Hepatocyte (in vitro differentiated cells): ENCODE results near the gene ABHD16A. TPM values are rescaled to one million over a fixed set of nuclear protein-coding genes. Genes with fewer than 3 reads are reported as not detected.

Experiments
- DNase-seq: peaks from one replicate; pipeline ENCODE4 v3.0.0-alpha.2; 2016; ENCODE audit warnings: low spot score
- H2AFZ ChIP-seq: fragments of 200-600 bp; sonication (generic); 2 replicates; pipeline ENCODE4 v1.6.0; 2016; ENCODE audit warnings: antibody characterized with exemption, mild to moderate bottlenecking
- H3K27ac ChIP-seq: fragments of 200-600 bp; sonication (generic); 2 replicates; pipeline ENCODE4 v1.5.1; 2016; ENCODE audit warnings: mild to moderate bottlenecking
- H3K27me3 ChIP-seq: fragments of 200-600 bp; sonication (generic); 2 replicates; pipeline ENCODE4 v1.6.1; 2016
- H3K36me3 ChIP-seq: fragments of 200-600 bp; sonication (generic); replicated peaks from 2 replicates; pipeline ENCODE4 v1.5.1; 2016; ENCODE audit warnings: low read depth; ENCODE audit not compliant: insufficient read depth
- H3K4me1 ChIP-seq: fragments of 200-600 bp; sonication (generic); 2 replicates; pipeline ENCODE4 v1.5.1; 2016; ENCODE audit warnings: mild to moderate bottlenecking, moderate library complexity; ENCODE audit not compliant: insufficient read depth
- H3K4me2 ChIP-seq: fragments of 200-600 bp; sonication (generic); 2 replicates; pipeline ENCODE4 v1.6.0; 2016
- H3K4me3 ChIP-seq: fragments of 200-600 bp; sonication (generic); 2 replicates; pipeline ENCODE4 v1.5.1; 2016; ENCODE audit warnings: mild to moderate bottlenecking
- H3K79me2 ChIP-seq: fragments of 200-600 bp; sonication (generic); 2 replicates; pipeline ENCODE4 v1.6.0; 2017; ENCODE audit warnings: mild to moderate bottlenecking
- H3K9me2 ChIP-seq: fragments of 200-600 bp; sonication (generic); replicated peaks from 2 replicates; pipeline ENCODE4 v1.6.0; 2017; ENCODE audit warnings: mild to moderate bottlenecking; ENCODE audit not compliant: insufficient read depth
- H3K9me3 ChIP-seq: fragments of 200-600 bp; sonication (generic); 2 replicates; pipeline ENCODE4 v1.5.1; 2016; ENCODE audit warnings: low read depth, mild to moderate bottlenecking
- H4K20me1 ChIP-seq: fragments of 200-600 bp; sonication (generic); 2 replicates; pipeline ENCODE4 v1.6.0; 2016; ENCODE audit warnings: mild to moderate bottlenecking; ENCODE audit not compliant: insufficient read depth, poor library complexity, severe bottlenecking
- EZH2 ChIP-seq: fragments of 200-600 bp; sonication (generic); IDR thresholded peaks from 2 replicates; pipeline ENCODE4 v1.6.1; 2016; ENCODE audit warnings: antibody characterized with exemption, mild to moderate bottlenecking, borderline replicate concordance
- EZH2phosphoT487 ChIP-seq: fragments of 200-600 bp; sonication (generic); IDR thresholded peaks from one replicate; pipeline ENCODE4 v1.6.1; 2018; ENCODE audit warnings: antibody characterized with exemption, mild to moderate bottlenecking, low read depth, moderate library complexity; ENCODE audit not compliant: unreplicated experiment, severe bottlenecking
- WGBS: methylation state at CpG from one replicate; pipeline ENCODE4 v1.1.6; 2016; ENCODE audit warnings: low lambda C conversion rate; ENCODE audit errors: missing lambda C conversion rate; 5-methylcytosine and 5-hydroxymethylcytosine counted together
- polyA plus RNA-seq: library from polyadenylated mRNA; unstranded; fragments of >200 nt; fragmentation: Nextera tagmentation; extraction: Ambion mirVana; gene quantifications from 2 replicates; pipeline ENCODE4 v1.2.1, GENCODE V29; 2016
- total RNA-seq: library from RNA; depleted of rRNA; stranded (reverse); fragments of >200 nt; gene quantifications from 2 replicates; pipeline ENCODE4 v1.2.3, GENCODE V29; 2014
- TF ChIP-seq, protein P1 (sequence below): fragments of 200-600 bp; sonication (generic); IDR thresholded peaks from 2 replicates; pipeline ENCODE4 v1.5.1; 2016; ENCODE audit warnings: antibody characterized with exemption, mild to moderate bottlenecking; ENCODE audit not compliant: poor library complexity

ABHD16A gene
- total and polyA plus RNA-seq, 2 experiments from 2014 or later: 63.2 to 94.7 TPM

DNA sequence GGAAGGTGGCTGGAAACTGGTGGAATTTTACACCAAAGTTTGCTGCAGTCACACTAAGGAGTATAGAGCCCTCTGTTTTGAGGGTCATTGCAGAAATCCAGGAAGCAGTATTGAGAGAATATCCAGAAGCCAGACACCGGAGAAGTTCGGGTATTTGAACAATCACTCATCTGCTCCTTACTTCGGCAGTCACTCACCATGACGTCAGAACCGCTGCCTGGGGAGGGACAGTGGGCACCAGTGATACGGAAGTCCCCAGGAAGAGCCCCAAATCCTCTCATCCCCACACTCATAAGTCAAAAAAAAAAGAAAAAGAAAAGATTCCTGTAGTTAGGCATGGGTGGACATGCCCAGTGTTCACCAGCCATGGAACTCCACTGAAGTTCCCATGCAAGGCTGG lies 26.2 kb downstream of the ABHD16A start:
- WGBS: 60% methylated on average over 6 of the region's 6 CpGs
- TF ChIP-seq EZH2 (no peak), EZH2phosphoT487 (no peak)
- TF ChIP-seq, protein P1, sequence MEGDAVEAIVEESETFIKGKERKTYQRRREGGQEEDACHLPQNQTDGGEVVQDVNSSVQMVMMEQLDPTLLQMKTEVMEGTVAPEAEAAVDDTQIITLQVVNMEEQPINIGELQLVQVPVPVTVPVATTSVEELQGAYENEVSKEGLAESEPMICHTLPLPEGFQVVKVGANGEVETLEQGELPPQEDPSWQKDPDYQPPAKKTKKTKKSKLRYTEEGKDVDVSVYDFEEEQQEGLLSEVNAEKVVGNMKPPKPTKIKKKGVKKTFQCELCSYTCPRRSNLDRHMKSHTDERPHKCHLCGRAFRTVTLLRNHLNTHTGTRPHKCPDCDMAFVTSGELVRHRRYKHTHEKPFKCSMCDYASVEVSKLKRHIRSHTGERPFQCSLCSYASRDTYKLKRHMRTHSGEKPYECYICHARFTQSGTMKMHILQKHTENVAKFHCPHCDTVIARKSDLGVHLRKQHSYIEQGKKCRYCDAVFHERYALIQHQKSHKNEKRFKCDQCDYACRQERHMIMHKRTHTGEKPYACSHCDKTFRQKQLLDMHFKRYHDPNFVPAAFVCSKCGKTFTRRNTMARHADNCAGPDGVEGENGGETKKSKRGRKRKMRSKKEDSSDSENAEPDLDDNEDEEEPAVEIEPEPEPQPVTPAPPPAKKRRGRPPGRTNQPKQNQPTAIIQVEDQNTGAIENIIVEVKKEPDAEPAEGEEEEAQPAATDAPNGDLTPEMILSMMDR: no peak
- no peak overlapping the region for H3K4me2 ChIP-seq
- H3K4me1 ChIP-seq: peaks cover 5% of the 10 kb centered on the region
- no peak overlapping the region for H3K4me3 ChIP-seq
- DNase-seq: no peak
- H4K20me1 ChIP-seq: no peaks in the 10 kb centered on the region
- no peaks in the 10 kb centered on the region for H3K9me3 ChIP-seq
- H3K27me3 ChIP-seq: no peaks in the 10 kb centered on the region
- no peaks in the 10 kb centered on the region for H3K36me3 ChIP-seq
- H3K79me2 ChIP-seq: no peaks in the 10 kb centered on the region
- no peaks in the 10 kb centered on the region for H3K9me2 ChIP-seq
- H3K27ac ChIP-seq: no peak overlapping the region
- H2AFZ ChIP-seq: no peak overlapping the region

DNA sequence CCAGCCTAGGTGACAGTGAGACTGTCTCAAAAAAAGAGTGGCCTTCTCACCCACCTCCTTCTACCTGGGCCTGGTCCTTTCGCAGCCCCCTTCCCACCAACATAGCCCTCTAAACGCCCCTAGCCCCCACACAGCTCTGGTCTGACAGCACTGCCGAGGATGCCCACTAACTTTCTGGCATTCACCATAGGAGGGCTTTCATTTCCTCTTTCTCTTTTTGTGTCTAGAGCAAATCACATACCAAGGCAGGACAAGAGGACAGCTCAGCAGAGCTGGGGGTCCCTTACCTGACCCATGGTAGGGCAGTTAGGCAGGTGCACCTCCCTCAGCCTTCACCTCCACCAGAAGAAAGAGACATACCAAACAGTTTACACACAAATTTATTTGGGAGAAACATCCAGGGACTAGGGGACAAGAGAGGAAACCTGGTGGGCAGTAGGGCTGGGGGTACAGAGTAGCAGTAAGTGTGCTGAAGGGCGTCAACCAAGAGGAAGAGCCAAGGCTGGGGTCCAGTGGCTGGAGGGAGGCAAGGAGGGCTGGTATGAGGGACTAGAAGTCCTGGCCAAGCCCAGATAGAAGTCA lies 26.7 kb downstream of the ABHD16A start:
- Histone ChIP-seq H4K20me1 (no peaks in the 10 kb centered on the region), H3K27ac (no peak overlapping the region), H3K4me2 (no peak overlapping the region), H3K4me1 (peaks cover under 1% of the 10 kb centered on the region), H3K4me3 (no peak overlapping the region), H3K27me3 (no peaks in the 10 kb centered on the region), H3K79me2 (no peaks in the 10 kb centered on the region), H3K9me3 (no peaks in the 10 kb centered on the region), H2AFZ (no peak overlapping the region), H3K36me3 (no peaks in the 10 kb centered on the region), H3K9me2 (no peaks in the 10 kb centered on the region)
- no peak for DNase-seq
- 85% methylated on average over 4 of the region's 4 CpGs for WGBS
- no peak for TF ChIP-seq EZH2phosphoT487

DNA sequence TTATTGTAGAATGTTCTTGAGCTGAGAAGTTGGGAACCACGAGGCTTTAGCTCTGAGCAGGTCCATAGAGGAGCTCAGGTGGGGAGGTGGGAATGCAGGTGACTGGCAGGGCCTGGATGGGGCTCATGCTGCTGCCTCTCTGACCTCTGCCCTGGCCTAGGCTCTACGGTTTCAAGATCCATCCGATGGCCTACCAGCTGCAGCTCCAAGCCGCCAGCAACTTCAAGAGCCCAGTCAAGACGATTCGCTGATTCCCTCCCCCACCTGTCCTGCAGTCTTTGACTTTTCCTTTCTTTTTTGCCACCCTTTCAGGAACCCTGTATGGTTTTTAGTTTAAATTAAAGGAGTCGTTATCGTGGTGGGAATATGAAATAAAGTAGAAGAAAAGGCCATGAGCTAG lies 33.4 kb downstream of the ABHD16A start, which contains the start of gene LY6G5B:
TSS of gene LY6G5B (plus strand) at position 301 of the 400 bp plus-strand sequence. CDS start 975 bp downstream, outside the sequence.
- no peaks in the 10 kb centered on the region for H3K9me2 ChIP-seq
- no peak for DNase-seq
- H2AFZ ChIP-seq: no peak within 1 kb of the TSS
- peaks cover 30% of the 10 kb centered on the region for H3K79me2 ChIP-seq
- H3K9me3 ChIP-seq: no peaks in the 10 kb centered on the region
- H3K4me1 ChIP-seq: no peaks in the 10 kb centered on the region
- H3K4me3 ChIP-seq: no peak within 1 kb of the TSS
- no peaks in the 10 kb centered on the region for H3K36me3 ChIP-seq
- H3K4me2 ChIP-seq: no peak within 1 kb of the TSS
- H3K27me3 ChIP-seq: no peaks in the 10 kb centered on the region
- 92% methylated on average over 8 of the region's 8 CpGs for WGBS
- H4K20me1 ChIP-seq: no peaks in the 10 kb centered on the region
- TF ChIP-seq, protein P1: no peak
- no peak for TF ChIP-seq EZH2phosphoT487
- TF ChIP-seq EZH2: no peak
- no peak within 1 kb of the TSS for H3K27ac ChIP-seq

DNA sequence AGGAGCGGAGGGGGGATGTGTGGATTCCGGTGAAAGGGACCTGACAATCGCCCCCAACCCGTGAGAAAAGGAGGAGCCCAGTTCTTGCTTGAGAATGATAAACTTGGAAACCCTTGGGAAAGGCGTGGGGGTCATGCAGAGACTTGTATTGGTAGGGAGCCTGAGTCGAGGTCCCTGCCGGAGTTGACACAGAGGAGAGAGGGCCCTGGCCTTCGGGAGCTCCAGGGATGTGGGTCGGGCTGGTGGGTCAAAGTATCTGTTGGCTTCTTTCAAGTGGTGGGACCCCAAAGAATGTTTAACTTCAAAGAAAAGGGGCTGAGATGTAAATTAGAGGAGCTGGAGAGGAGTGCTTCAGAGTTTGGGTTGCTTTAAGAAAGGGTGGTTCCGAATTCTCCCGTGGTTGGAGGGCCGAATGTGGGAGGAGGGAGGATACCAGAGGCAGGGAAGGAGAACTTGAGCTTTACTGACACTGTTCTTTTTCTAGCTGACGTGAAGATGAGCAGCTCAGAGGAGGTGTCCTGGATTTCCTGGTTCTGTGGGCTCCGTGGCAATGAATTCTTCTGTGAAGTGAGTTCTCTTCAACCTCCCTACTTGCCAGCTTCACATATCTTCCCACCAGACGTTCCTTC lies 36.7 kb downstream of the ABHD16A start:
- H3K9me3 ChIP-seq: no peaks in the 10 kb centered on the region
- H3K36me3 ChIP-seq: no peaks in the 10 kb centered on the region
- H3K4me1 ChIP-seq: peaks cover 13% of the 10 kb centered on the region
- H3K4me2 ChIP-seq: peak overlapping the region; percentile 95
- H3K9me2 ChIP-seq: no peaks in the 10 kb centered on the region
- WGBS: 12% methylated on average over 13 of the region's 15 CpGs
- TF ChIP-seq EZH2 (no peak), EZH2phosphoT487 (no peak)
- TF ChIP-seq, protein P1: no peak
- H3K79me2 ChIP-seq: peaks cover 59% of the 10 kb centered on the region
- H4K20me1 ChIP-seq: no peaks in the 10 kb centered on the region
- peak overlapping the region; percentile 45 for H2AFZ ChIP-seq
- no peak for DNase-seq
- peak overlapping the region; percentile 89 for H3K27ac ChIP-seq
- peak overlapping the region; percentile 76 for H3K4me3 ChIP-seq
- no peaks in the 10 kb centered on the region for H3K27me3 ChIP-seq
